Mesendoderm (in vitro differentiated cells): ENCODE results near the gene RALGPS1.
A peak's percentile ranks its signal among the peaks of the same experiment; 100 is the strongest.

Experiments used
- DNase-seq: peaks from one replicate; pipeline ENCODE4 v3.0.0; 2013
- H2AK5ac ChIP-seq: 2 replicates; pipeline ENCODE4 v1.6.1; 2013; ENCODE audit warnings: low read length, inconsistent platforms
- H2BK120ac ChIP-seq: 2 replicates; pipeline ENCODE4 v1.6.1; 2013; ENCODE audit warnings: low read depth, mild to moderate bottlenecking, low read length, moderate library complexity, mixed read lengths
- H2BK15ac ChIP-seq: replicated peaks from 2 replicates; pipeline ENCODE4 v1.6.1; 2013; ENCODE audit warnings: low read depth, mild to moderate bottlenecking, moderate library complexity
- H2BK5ac ChIP-seq: 2 replicates; pipeline ENCODE4 v1.6.1; 2013; ENCODE audit warnings: low read length, inconsistent platforms
- H3K18ac ChIP-seq: 2 replicates; pipeline ENCODE4 v1.6.1; 2013; ENCODE audit warnings: mild to moderate bottlenecking, low read length, mixed read lengths
- H3K23ac ChIP-seq: one replicate; pipeline ENCODE4 v1.6.1; 2013; ENCODE audit warnings: low read length
- H3K27ac ChIP-seq: 2 replicates; pipeline ENCODE4 v1.5.1; 2013; ENCODE audit warnings: low read depth, mild to moderate bottlenecking, inconsistent platforms, low read length, moderate library complexity
- H3K27me3 ChIP-seq: 2 replicates; pipeline ENCODE4 v1.6.1; 2013; ENCODE audit warnings: low read length, control low read depth, mild to moderate bottlenecking, inconsistent platforms; ENCODE audit not compliant: insufficient read depth, poor library complexity
- H3K36me3 ChIP-seq: 2 replicates; pipeline ENCODE4 v1.6.1; 2013; ENCODE audit warnings: low read length, inconsistent platforms; ENCODE audit not compliant: control insufficient read depth, insufficient read depth
- H3K4ac ChIP-seq: one replicate; pipeline ENCODE4 v1.6.1; 2013; ENCODE audit warnings: low read depth, mild to moderate bottlenecking, low read length, moderate library complexity
- H3K4me1 ChIP-seq: 2 replicates; pipeline ENCODE4 v1.6.1; 2013; ENCODE audit warnings: low read depth, low read length, inconsistent platforms; ENCODE audit not compliant: control insufficient read depth
- H3K4me2 ChIP-seq: 2 replicates; pipeline ENCODE4 v1.6.1; 2013; ENCODE audit warnings: low read length
- H3K4me3 ChIP-seq: 2 replicates; pipeline ENCODE4 v1.5.1; 2013; ENCODE audit warnings: mild to moderate bottlenecking, low read length
- H3K56ac ChIP-seq: one replicate; pipeline ENCODE4 v1.6.1; 2013; ENCODE audit warnings: low read length
- H3K79me1 ChIP-seq: 2 replicates; pipeline ENCODE4 v1.6.1; 2013; ENCODE audit warnings: low read length, inconsistent platforms
- H3K79me2 ChIP-seq: 2 replicates; pipeline ENCODE4 v1.6.1; 2013; ENCODE audit warnings: mild to moderate bottlenecking, low read length; ENCODE audit not compliant: control insufficient read depth, insufficient read depth
- H3K9ac ChIP-seq: 2 replicates; pipeline ENCODE4 v1.6.1; 2013; ENCODE audit warnings: low read length, inconsistent platforms
- H4K5ac ChIP-seq: one replicate; pipeline ENCODE4 v1.6.1; 2013; ENCODE audit warnings: low read length
- H4K8ac ChIP-seq: one replicate; pipeline ENCODE4 v1.6.1; 2013; ENCODE audit warnings: low read depth, mild to moderate bottlenecking, control low read depth, low read length, moderate library complexity
- WGBS: extraction: QIAGEN DNeasy Blood & Tissue Kit; methylation state at CpG from one replicate; pipeline ENCODE4 v1.1.7; 2013; ENCODE audit warnings: low lambda C conversion rate, missing lambda C conversion rate; ENCODE audit not compliant: insufficient coverage; ENCODE audit errors: extremely low coverage; 5-methylcytosine and 5-hydroxymethylcytosine counted together

RALGPS1 gene

GRCh38 chr9:126953041-126953809 is 38.6 kb downstream of the RALGPS1 start:
- H4K8ac ChIP-seq: no peak overlapping the region
- no peak for DNase-seq
- H2BK120ac ChIP-seq: no peak overlapping the region
- no CpG with 5 or more reads among the region's 8 CpGs for whole genome bisulfite sequencing
- no peak overlapping the region for H3K56ac ChIP-seq
- H3K23ac ChIP-seq: no peak overlapping the region
- no peak overlapping the region for H3K18ac ChIP-seq
- H3K36me3 ChIP-seq: no peaks in the 10 kb centered on the region
- H3K27ac ChIP-seq: no peak overlapping the region
- no peak overlapping the region for H2AK5ac ChIP-seq
- no peak overlapping the region for H3K9ac ChIP-seq
- H2BK5ac ChIP-seq: no peak overlapping the region
- H3K27me3 ChIP-seq: no peaks in the 10 kb centered on the region
- H3K79me2 ChIP-seq: no peaks in the 10 kb centered on the region
- no peak overlapping the region for H3K4ac ChIP-seq
- no peak overlapping the region for H3K4me3 ChIP-seq
- no peak overlapping the region for H2BK15ac ChIP-seq
- no peak overlapping the region for H3K4me2 ChIP-seq
- no peak overlapping the region for H4K5ac ChIP-seq
- no peaks in the 10 kb centered on the region for H3K79me1 ChIP-seq
- H3K4me1 ChIP-seq: no peaks in the 10 kb centered on the region

- no peak overlapping the region for H3K9ac ChIP-seq
- no peaks in the 10 kb centered on the region for H3K4me1 ChIP-seq
- H3K27ac ChIP-seq: no peak overlapping the region
- no peak overlapping the region for H2BK15ac ChIP-seq
- H2AK5ac ChIP-seq: no peak overlapping the region
- no peak overlapping the region for H3K18ac ChIP-seq
- H3K36me3 ChIP-seq: no peaks in the 10 kb centered on the region
- no peak overlapping the region for H3K4me3 ChIP-seq
- H3K79me1 ChIP-seq: no peaks in the 10 kb centered on the region
- H3K56ac ChIP-seq: no peak overlapping the region
- H3K79me2 ChIP-seq: no peaks in the 10 kb centered on the region
- no peak overlapping the region for H4K8ac ChIP-seq
- no CpG with 5 or more reads among the region's 5 CpGs for WGBS
- no peaks in the 10 kb centered on the region for H3K27me3 ChIP-seq
- DNase-seq: no peak
- H3K4ac ChIP-seq: no peak overlapping the region
- no peak overlapping the region for H4K5ac ChIP-seq
- no peak overlapping the region for H3K4me2 ChIP-seq
- H2BK120ac ChIP-seq: no peak overlapping the region
- H2BK5ac ChIP-seq: no peak overlapping the region
- H3K23ac ChIP-seq: no peak overlapping the region
These were observed 41.2 kb downstream of the RALGPS1 start for GRCh38 chr9:126955811-126956210.

GRCh38 chr9:126956917-126957686 is 42.5 kb downstream of the RALGPS1 start:
- no peak overlapping the region for H2BK120ac ChIP-seq
- no CpG with 5 or more reads among the region's 7 CpGs for WGBS
- H3K4me1 ChIP-seq: no peaks in the 10 kb centered on the region
- H3K4ac ChIP-seq: no peak overlapping the region
- H3K27ac ChIP-seq: no peak overlapping the region
- H4K5ac ChIP-seq: no peak overlapping the region
- H4K8ac ChIP-seq: no peak overlapping the region
- no peaks in the 10 kb centered on the region for H3K79me2 ChIP-seq
- no peaks in the 10 kb centered on the region for H3K79me1 ChIP-seq
- no peak overlapping the region for H2BK15ac ChIP-seq
- no peak overlapping the region for H3K23ac ChIP-seq
- no peak overlapping the region for H3K56ac ChIP-seq
- no peak overlapping the region for H3K18ac ChIP-seq
- H3K36me3 ChIP-seq: no peaks in the 10 kb centered on the region
- H2AK5ac ChIP-seq: no peak overlapping the region
- peak; percentile 74 for DNase-seq
- no peaks in the 10 kb centered on the region for H3K27me3 ChIP-seq
- no peak overlapping the region for H3K4me2 ChIP-seq
- no peak overlapping the region for H2BK5ac ChIP-seq
- H3K4me3 ChIP-seq: no peak overlapping the region
- no peak overlapping the region for H3K9ac ChIP-seq

GRCh38 chr9:126957687-126958053 is 43.1 kb downstream of the RALGPS1 start:
- H4K8ac ChIP-seq: no peak overlapping the region
- H4K5ac ChIP-seq: no peak overlapping the region
- no CpG with 5 or more reads among the region's 3 CpGs for WGBS
- H3K79me1 ChIP-seq: no peaks in the 10 kb centered on the region
- H3K4ac ChIP-seq: no peak overlapping the region
- H3K56ac ChIP-seq: no peak overlapping the region
- no peak overlapping the region for H3K4me2 ChIP-seq
- no peak overlapping the region for H3K4me3 ChIP-seq
- no peak overlapping the region for H2AK5ac ChIP-seq
- H3K36me3 ChIP-seq: no peaks in the 10 kb centered on the region
- no peak overlapping the region for H2BK120ac ChIP-seq
- DNase-seq: no peak
- no peak overlapping the region for H3K27ac ChIP-seq
- H3K27me3 ChIP-seq: no peaks in the 10 kb centered on the region
- H3K79me2 ChIP-seq: no peaks in the 10 kb centered on the region
- H2BK15ac ChIP-seq: no peak overlapping the region
- H3K23ac ChIP-seq: no peak overlapping the region
- H3K9ac ChIP-seq: no peak overlapping the region
- H2BK5ac ChIP-seq: no peak overlapping the region
- no peaks in the 10 kb centered on the region for H3K4me1 ChIP-seq
- no peak overlapping the region for H3K18ac ChIP-seq

- DNase-seq: no peak
- H3K23ac ChIP-seq: no peak overlapping the region
- H4K5ac ChIP-seq: no peak overlapping the region
- no peaks in the 10 kb centered on the region for H3K36me3 ChIP-seq
- H2AK5ac ChIP-seq: no peak overlapping the region
- H2BK15ac ChIP-seq: no peak overlapping the region
- no CpG with 5 or more reads among the region's 3 CpGs for WGBS
- H3K27ac ChIP-seq: no peak overlapping the region
- H3K9ac ChIP-seq: no peak overlapping the region
- no peaks in the 10 kb centered on the region for H3K4me1 ChIP-seq
- no peak overlapping the region for H3K4me2 ChIP-seq
- H3K79me2 ChIP-seq: no peaks in the 10 kb centered on the region
- no peak overlapping the region for H3K56ac ChIP-seq
- no peak overlapping the region for H2BK5ac ChIP-seq
- no peak overlapping the region for H3K18ac ChIP-seq
- H3K4ac ChIP-seq: no peak overlapping the region
- no peak overlapping the region for H4K8ac ChIP-seq
- H3K79me1 ChIP-seq: no peaks in the 10 kb centered on the region
- H2BK120ac ChIP-seq: no peak overlapping the region
- no peaks in the 10 kb centered on the region for H3K27me3 ChIP-seq
- H3K4me3 ChIP-seq: no peak overlapping the region
These were observed 44.8 kb downstream of the RALGPS1 start for GRCh38 chr9:126959336-126959735.
